HEK293 (cell line): ENCODE results near the gene BIRC7.

Experiments
- CTCF ChIA-PET: fragments of 350-600 bp; formaldehyde crosslinking; extraction: SDS; loops from one replicate; lab custom pipeline; 2021; ENCODE audit warnings: antibody characterized with exemption; lab: Yijun Ruan, JAX
- POLR2A ChIA-PET: fragments of 300-600 bp; formaldehyde crosslinking; extraction: SDS; loops from one replicate; lab custom pipeline; 2020; ENCODE audit warnings: antibody characterized with exemption, inconsistent platforms; lab: Yijun Ruan, JAX
- H3K27ac ChIP-seq: fragments of 200-500 bp; sonication (Bioruptor generic); 2 replicates; pipeline ENCODE4 v1.5.1; 2014; ENCODE audit warnings: low read depth, low read length, control low read depth, inconsistent platforms; ENCODE audit errors: extremely low read depth
- H3K36me3 ChIP-seq, 2 experiments: fragments of 200-500 bp in 1 of 2; sonication (Bioruptor generic) in 1 of 2; 1 replicate in 1 of 2; 2 replicates in 1 of 2; pipeline ENCODE4 v1.5.1; 2014 to 2017; ENCODE audit warnings: inconsistent platforms in 2 of 2, low read length in 2 of 2; ENCODE audit not compliant: control insufficient read depth in 2 of 2, insufficient read depth in 1 of 2
- H3K4me1 ChIP-seq: fragments of 200-500 bp; sonication (Bioruptor generic); 2 replicates; pipeline ENCODE4 v1.5.1; 2014; ENCODE audit warnings: mild to moderate bottlenecking, low read length, inconsistent platforms; ENCODE audit not compliant: control insufficient read depth, insufficient read depth
- H3K4me3 ChIP-seq: 2 replicates; pipeline ENCODE4 v1.5.1; 2011; ENCODE audit warnings: low read depth, mild to moderate bottlenecking, control low read depth, low read length, moderate library complexity
- H3K9me3 ChIP-seq: fragments of 200-500 bp; sonication (Bioruptor generic); 2 replicates; pipeline ENCODE4 v1.5.1; 2014; ENCODE audit warnings: low read depth, low read length, inconsistent platforms; ENCODE audit not compliant: control insufficient read depth, insufficient read depth
- EGR2 ChIP-seq: fragments of 450-650 bp; formaldehyde crosslinking; IDR thresholded peaks from 2 replicates; pipeline ENCODE4 v1.5.1; 2016; ENCODE audit warnings: low read depth, missing biosample characterization, missing genetic modification characterization
- GLIS1 ChIP-seq: fragments of 450-650 bp; formaldehyde crosslinking; IDR thresholded peaks from 2 replicates; pipeline ENCODE4 v1.5.1; 2016; ENCODE audit warnings: missing biosample characterization, missing genetic modification characterization
- GLIS2 ChIP-seq: fragments of 450-650 bp; formaldehyde crosslinking; IDR thresholded peaks from 2 replicates; pipeline ENCODE4 v1.5.1; 2016; ENCODE audit warnings: missing biosample characterization, missing genetic modification characterization
- MEIS1 ChIP-seq: sonication (generic); formaldehyde crosslinking; IDR thresholded peaks from 2 replicates; pipeline ENCODE4 v1.8.1; 2022; ENCODE audit warnings: missing genetic modification reagents, mild to moderate bottlenecking, borderline replicate concordance
- REPIN1 ChIP-seq: fragments of 450-650 bp; formaldehyde crosslinking; IDR thresholded peaks from 2 replicates; pipeline ENCODE4 v1.5.1; 2017; ENCODE audit warnings: missing biosample characterization, missing genetic modification characterization, low read depth
- SCRT1 ChIP-seq: fragments of 450-650 bp; formaldehyde crosslinking; IDR thresholded peaks from 2 replicates; pipeline ENCODE4 v1.5.1; 2016; ENCODE audit warnings: missing biosample characterization, missing genetic modification characterization, borderline replicate concordance
- SCRT2 ChIP-seq: fragments of 450-650 bp; formaldehyde crosslinking; IDR thresholded peaks from 2 replicates; pipeline ENCODE4 v1.5.1; 2016; ENCODE audit warnings: missing biosample characterization, missing genetic modification characterization
- SP2 ChIP-seq: fragments of 450-650 bp; formaldehyde crosslinking; IDR thresholded peaks from 2 replicates; pipeline ENCODE4 v1.5.1; 2016; ENCODE audit warnings: missing biosample characterization, missing genetic modification characterization
- ZBTB21 ChIP-seq: fragments of 450-650 bp; formaldehyde crosslinking; IDR thresholded peaks from 2 replicates; pipeline ENCODE4 v1.5.1; 2017; ENCODE audit warnings: missing biosample characterization, missing genetic modification characterization
- ZBTB7A ChIP-seq: fragments of 450-650 bp; formaldehyde crosslinking; IDR thresholded peaks from 2 replicates; pipeline ENCODE4 v1.5.1; 2016; ENCODE audit warnings: low read depth, missing biosample characterization, missing genetic modification characterization
- ZBTB8A ChIP-seq: fragments of 450-650 bp; formaldehyde crosslinking; IDR thresholded peaks from 2 replicates; pipeline ENCODE4 v1.5.1; 2016; ENCODE audit warnings: missing biosample characterization, missing genetic modification characterization
- ZFHX2 ChIP-seq: fragments of 450-650 bp; formaldehyde crosslinking; conservative IDR thresholded peaks from 2 replicates; pipeline ENCODE4 v1.5.1; 2016; ENCODE audit warnings: missing biosample characterization, missing genetic modification characterization
- ZNF121 ChIP-seq: fragments of 450-650 bp; formaldehyde crosslinking; IDR thresholded peaks from 2 replicates; pipeline ENCODE4 v1.5.1; 2016; ENCODE audit warnings: missing biosample characterization, missing genetic modification characterization
- ZNF140 ChIP-seq: fragments of 450-650 bp; formaldehyde crosslinking; IDR thresholded peaks from 2 replicates; pipeline ENCODE4 v1.5.1; 2016; ENCODE audit warnings: missing biosample characterization, missing genetic modification characterization
- ZNF184 ChIP-seq: fragments of 450-650 bp; IDR thresholded peaks from 2 replicates; pipeline ENCODE4 v1.5.1; 2018; ENCODE audit warnings: missing biosample characterization, mild to moderate bottlenecking, missing genetic modification characterization
- ZNF214 ChIP-seq: fragments of 450-650 bp; formaldehyde crosslinking; IDR thresholded peaks from 2 replicates; pipeline ENCODE4 v1.5.1; 2017; ENCODE audit warnings: missing biosample characterization, mild to moderate bottlenecking, missing genetic modification characterization, borderline replicate concordance
- ZNF292 ChIP-seq: fragments of 450-650 bp; formaldehyde crosslinking; IDR thresholded peaks from 2 replicates; pipeline ENCODE4 v1.5.1; 2016; ENCODE audit warnings: low read depth, missing biosample characterization, missing genetic modification characterization, borderline replicate concordance
- ZNF549 ChIP-seq: fragments of 450-650 bp; IDR thresholded peaks from 2 replicates; pipeline ENCODE4 v1.5.1; 2018; ENCODE audit warnings: missing biosample characterization, missing genetic modification characterization, mild to moderate bottlenecking, inconsistent platforms, moderate library complexity
- ZNF558 ChIP-seq: fragments of 450-650 bp; formaldehyde crosslinking; IDR thresholded peaks from 2 replicates; pipeline ENCODE4 v1.5.1; 2016; ENCODE audit warnings: missing biosample characterization, missing genetic modification characterization
- ZNF843 ChIP-seq: fragments of 450-650 bp; formaldehyde crosslinking; IDR thresholded peaks from 2 replicates; pipeline ENCODE4 v1.5.1; 2016; ENCODE audit warnings: missing biosample characterization, missing genetic modification characterization
- ZSCAN23 ChIP-seq: fragments of 450-650 bp; formaldehyde crosslinking; IDR thresholded peaks from 2 replicates; pipeline ENCODE4 v1.5.1; 2016; ENCODE audit warnings: missing biosample characterization, missing genetic modification characterization
- TF ChIP-seq, protein P1 (sequence below): fragments of 450-650 bp; formaldehyde crosslinking; IDR thresholded peaks from 2 replicates; pipeline ENCODE4 v1.5.1; 2016; ENCODE audit warnings: missing biosample characterization, missing genetic modification characterization
- TF ChIP-seq, protein P2 (sequence below): fragments of 450-650 bp; formaldehyde crosslinking; IDR thresholded peaks from 2 replicates; pipeline ENCODE4 v1.5.1; 2016; ENCODE audit warnings: missing biosample characterization, missing genetic modification characterization
- TF ChIP-seq, protein P3 (sequence below): fragments of 450-650 bp; formaldehyde crosslinking; IDR thresholded peaks from 2 replicates; pipeline ENCODE4 v1.5.1; 2016; ENCODE audit warnings: missing biosample characterization, missing genetic modification characterization

Gene BIRC7

GRCh38 chr20:63194007-63194796 lies 41.5 kb upstream of the BIRC7 start:
- Histone ChIP-seq H3K9me3 (no peaks in the 10 kb centered on the region), H3K27ac (no peak overlapping the region), H3K4me1 (no peaks in the 10 kb centered on the region; the same call in 1 of the 2 replicates), H3K36me3 (peaks cover 7 to 35% of the 10 kb centered on the region in 2 experiments; a peak in 2 of 3 replicates), H3K4me3 (no peak overlapping the region)
- POLR2A ChIA-PET: no interaction called here
- CTCF ChIA-PET: no interaction called here
- TF ChIP-seq ZBTB8A (tag by site-specific recombination) (no peak), ZFHX2 (tag by site-specific recombination) (0 out of 2 replicates have a peak, but pooled peaks have one; percentile 11), ZSCAN23 (tag by site-specific recombination) (no peak), ZNF184 (no peak), SCRT2 (tag by site-specific recombination) (peak; percentile 67)
- TF ChIP-seq, protein P1, sequence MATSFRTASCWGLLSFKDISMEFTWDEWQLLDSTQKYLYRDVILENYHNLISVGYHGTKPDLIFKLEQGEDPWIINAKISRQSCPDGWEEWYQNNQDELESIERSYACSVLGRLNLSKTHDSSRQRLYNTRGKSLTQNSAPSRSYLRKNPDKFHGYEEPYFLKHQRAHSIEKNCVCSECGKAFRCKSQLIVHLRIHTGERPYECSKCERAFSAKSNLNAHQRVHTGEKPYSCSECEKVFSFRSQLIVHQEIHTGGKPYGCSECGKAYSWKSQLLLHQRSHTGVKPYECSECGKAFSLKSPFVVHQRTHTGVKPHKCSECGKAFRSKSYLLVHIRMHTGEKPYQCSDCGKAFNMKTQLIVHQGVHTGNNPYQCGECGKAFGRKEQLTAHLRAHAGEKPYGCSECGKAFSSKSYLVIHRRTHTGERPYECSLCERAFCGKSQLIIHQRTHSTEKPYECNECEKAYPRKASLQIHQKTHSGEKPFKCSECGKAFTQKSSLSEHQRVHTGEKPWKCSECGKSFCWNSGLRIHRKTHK (tag by site-specific recombination): no peak

GRCh38 chr20:63194797-63195173 lies 40.9 kb upstream of the BIRC7 start:
- H3K36me3 ChIP-seq: peaks cover 7 to 40% of the 10 kb centered on the region in 2 experiments; a peak in 2 of 3 replicates
- H3K9me3 ChIP-seq: no peaks in the 10 kb centered on the region
- no peak for TF ChIP-seq ZNF292 (tag by site-specific recombination)
- TF ChIP-seq ZNF214 (tag by site-specific recombination): no peak
- no peak for TF ChIP-seq ZBTB21
- TF ChIP-seq, protein P2, sequence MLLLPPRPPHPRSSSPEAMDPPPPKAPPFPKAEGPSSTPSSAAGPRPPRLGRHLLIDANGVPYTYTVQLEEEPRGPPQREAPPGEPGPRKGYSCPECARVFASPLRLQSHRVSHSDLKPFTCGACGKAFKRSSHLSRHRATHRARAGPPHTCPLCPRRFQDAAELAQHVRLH (tag by site-specific recombination): no peak
- TF ChIP-seq ZFHX2 (tag by site-specific recombination): no peak
- peak; percentile 82; the same call in 1 of the 2 replicates for TF ChIP-seq ZNF558
- H3K4me3 ChIP-seq: no peak overlapping the region
- ChIA-PET POLR2A (no interaction called here), CTCF (interaction anchor here (2.9 kb wide), 1 partner anchor 12 kb away, joined by 25 read pairs; no protein-coding TSS in a partner anchor)
- H3K4me1 ChIP-seq: no peaks in the 10 kb centered on the region; the same call in 1 of the 2 replicates
- no peak overlapping the region for H3K27ac ChIP-seq

GRCh38 chr20:63196768-63197470 lies 38.8 kb upstream of the BIRC7 start:
- Histone ChIP-seq H3K4me1 (no peaks in the 10 kb centered on the region; the same call in 1 of the 2 replicates), H3K36me3 (peaks cover 13 to 59% of the 10 kb centered on the region in 2 experiments), H3K9me3 (no peaks in the 10 kb centered on the region), H3K27ac (no peak overlapping the region), H3K4me3 (no peak overlapping the region)
- POLR2A ChIA-PET: interaction anchor here (0.9 kb wide), 1 partner anchor 18 kb away, joined by 3 read pairs; no protein-coding TSS in a partner anchor
- CTCF ChIA-PET: interaction anchor here (0.7 to 2.9 kb wide), 4 partner anchors 14 to 27 kb away, joined by 4 to 25 read pairs (median 9); partner anchors contain the start of gene YTHDF1
- TF ChIP-seq GLIS1 (tag by site-specific recombination) (peak; percentile 81), REPIN1 (tag by site-specific recombination) (no peak), MEIS1 (CRISPR knock-in tag) (no peak), SP2 (tag by site-specific recombination) (no peak), ZFHX2 (tag by site-specific recombination) (peak; percentile 85), ZBTB7A (no peak), SCRT1 (tag by site-specific recombination) (0 out of 2 replicates have a peak, but pooled peaks have one; percentile 12), ZNF843 (tag by site-specific recombination) (no peak), EGR2 (tag by site-specific recombination) (peak; percentile 88), ZNF140 (tag by site-specific recombination) (no peak), ZNF121 (no peak), GLIS2 (tag by site-specific recombination) (0 out of 2 replicates have a peak, but pooled peaks have one; percentile 20), ZNF549 (tag by site-specific recombination) (no peak)
- TF ChIP-seq, protein P3, sequence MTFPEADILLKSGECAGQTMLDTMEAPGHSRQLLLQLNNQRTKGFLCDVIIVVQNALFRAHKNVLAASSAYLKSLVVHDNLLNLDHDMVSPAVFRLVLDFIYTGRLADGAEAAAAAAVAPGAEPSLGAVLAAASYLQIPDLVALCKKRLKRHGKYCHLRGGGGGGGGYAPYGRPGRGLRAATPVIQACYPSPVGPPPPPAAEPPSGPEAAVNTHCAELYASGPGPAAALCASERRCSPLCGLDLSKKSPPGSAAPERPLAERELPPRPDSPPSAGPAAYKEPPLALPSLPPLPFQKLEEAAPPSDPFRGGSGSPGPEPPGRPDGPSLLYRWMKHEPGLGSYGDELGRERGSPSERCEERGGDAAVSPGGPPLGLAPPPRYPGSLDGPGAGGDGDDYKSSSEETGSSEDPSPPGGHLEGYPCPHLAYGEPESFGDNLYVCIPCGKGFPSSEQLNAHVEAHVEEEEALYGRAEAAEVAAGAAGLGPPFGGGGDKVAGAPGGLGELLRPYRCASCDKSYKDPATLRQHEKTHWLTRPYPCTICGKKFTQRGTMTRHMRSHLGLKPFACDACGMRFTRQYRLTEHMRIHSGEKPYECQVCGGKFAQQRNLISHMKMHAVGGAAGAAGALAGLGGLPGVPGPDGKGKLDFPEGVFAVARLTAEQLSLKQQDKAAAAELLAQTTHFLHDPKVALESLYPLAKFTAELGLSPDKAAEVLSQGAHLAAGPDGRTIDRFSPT (tag by site-specific recombination): no peak
